Measurements from ENCODE around the gene PCDH15. TPM values are rescaled to one million over a fixed set of nuclear protein-coding genes. Genes with fewer than 3 reads are reported as not detected.

The PCDH15 gene
- total and polyA plus RNA-seq, 2 of the 13 experiments (the other 11 are each of a cell fraction or from before 2014, with no cell fraction given) = not detected

DNA sequence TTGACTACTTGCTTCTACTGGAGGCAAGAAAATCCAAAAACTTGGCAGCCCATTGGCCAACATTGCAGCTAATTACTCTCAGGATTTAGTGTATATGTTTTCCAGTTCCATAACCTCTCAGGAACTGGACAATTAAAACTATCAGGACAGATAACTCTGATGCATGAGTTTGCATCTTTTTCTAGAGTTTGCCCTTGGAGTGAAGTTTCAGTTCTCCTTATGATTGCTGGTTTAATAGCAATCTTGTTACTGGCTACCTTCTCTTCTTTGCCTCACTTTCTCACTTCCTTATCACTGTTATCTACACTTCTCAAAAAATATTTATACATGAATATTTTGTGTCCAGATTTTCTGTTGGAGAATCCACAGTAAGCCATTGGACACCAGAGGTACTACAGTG is 735.9 kb downstream of the PCDH15 start:
- no peaks in the 10 kb centered on the region for H3K36me3 ChIP-seq (replicated peaks in 1 of 2; ENCODE audit: control insufficient read depth in 1 of 2, insufficient read depth in 2 of 2, low read length in 2 of 2)
- H2AFZ ChIP-seq (ENCODE audit: low read length) = no peak overlapping the region
- H3K9me3 ChIP-seq (ENCODE audit: low read length) = no peaks in the 10 kb centered on the region
- ATAC-seq (no peak), DNase-seq (ENCODE audit: low spot score) (no peak), FAIRE-seq (no peak)
- TF ChIP-seq, protein P1, sequence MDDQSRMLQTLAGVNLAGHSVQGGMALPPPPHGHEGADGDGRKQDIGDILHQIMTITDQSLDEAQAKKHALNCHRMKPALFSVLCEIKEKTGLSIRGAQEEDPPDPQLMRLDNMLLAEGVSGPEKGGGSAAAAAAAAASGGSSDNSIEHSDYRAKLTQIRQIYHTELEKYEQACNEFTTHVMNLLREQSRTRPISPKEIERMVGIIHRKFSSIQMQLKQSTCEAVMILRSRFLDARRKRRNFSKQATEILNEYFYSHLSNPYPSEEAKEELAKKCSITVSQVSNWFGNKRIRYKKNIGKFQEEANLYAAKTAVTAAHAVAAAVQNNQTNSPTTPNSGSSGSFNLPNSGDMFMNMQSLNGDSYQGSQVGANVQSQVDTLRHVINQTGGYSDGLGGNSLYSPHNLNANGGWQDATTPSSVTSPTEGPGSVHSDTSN (CRISPR knock-in tag; IDR thresholded peaks at IDR 0.05; ENCODE audit: borderline replicate concordance) = no peak
- TF ChIP-seq ZNF761 (CRISPR knock-in tag; conservative IDR thresholded peaks at IDR 0.05) (no peak), ZFP36L2 (CRISPR knock-in tag; IDR thresholded peaks at IDR 0.05) (no peak), ZNF737 (CRISPR knock-in tag; IDR thresholded peaks at IDR 0.05; ENCODE audit: borderline replicate concordance) (no peak), RFXANK (CRISPR knock-in tag; IDR thresholded peaks at IDR 0.05) (no peak), ZNF317 (CRISPR knock-in tag; IDR thresholded peaks at IDR 0.05) (no peak), SMAD1 (CRISPR knock-in tag; IDR thresholded peaks at IDR 0.05; ENCODE audit: borderline replicate concordance, low read depth) (no peak)
- no peak overlapping the region for H3K27ac ChIP-seq (ENCODE audit: extremely low read length, insufficient read depth, low read length)
- in situ Hi-C loops (cut with HindIII; ENCODE audit: extremely low pct_ligation_motif_present, low pct_unique_long_range_greater_than_20kb) = no loop called here
- H3K4me1 ChIP-seq (ENCODE audit: insufficient read depth, low read length) = no peaks in the 10 kb centered on the region
- intact Hi-C loops (cut with micrococcal nuclease; ENCODE audit: unreplicated experiment) = no loop called here
- no peaks in the 10 kb centered on the region for H3K27me3 ChIP-seq (ENCODE audit: control insufficient read depth in 1 of 2, insufficient read depth in 2 of 2, low read length in 2 of 2)
- H4K20me1 ChIP-seq (ENCODE audit: insufficient read depth, low read length) = no peaks in the 10 kb centered on the region
- H3K9ac ChIP-seq (ENCODE audit: insufficient read depth, low read depth, low read length) = no peak overlapping the region
- ChIA-PET POLR2A (no interaction called here), CTCF (ENCODE audit: low intra/inter-chr PET ratio, low total read pairs) (no interaction called here)
- BruUV-seq (replicated peaks) = no TSS peak
- no peaks in the 10 kb centered on the region for H3K79me2 ChIP-seq (ENCODE audit: insufficient read depth, low read length)
- H3K4me3 ChIP-seq (replicated peaks in 1 of 3; ENCODE audit: insufficient read depth in 1 of 3, low read depth in 2 of 3, low read length in 3 of 3) = no peak overlapping the region
- H3K4me2 ChIP-seq (ENCODE audit: low read depth, low read length) = no peak overlapping the region

DNA sequence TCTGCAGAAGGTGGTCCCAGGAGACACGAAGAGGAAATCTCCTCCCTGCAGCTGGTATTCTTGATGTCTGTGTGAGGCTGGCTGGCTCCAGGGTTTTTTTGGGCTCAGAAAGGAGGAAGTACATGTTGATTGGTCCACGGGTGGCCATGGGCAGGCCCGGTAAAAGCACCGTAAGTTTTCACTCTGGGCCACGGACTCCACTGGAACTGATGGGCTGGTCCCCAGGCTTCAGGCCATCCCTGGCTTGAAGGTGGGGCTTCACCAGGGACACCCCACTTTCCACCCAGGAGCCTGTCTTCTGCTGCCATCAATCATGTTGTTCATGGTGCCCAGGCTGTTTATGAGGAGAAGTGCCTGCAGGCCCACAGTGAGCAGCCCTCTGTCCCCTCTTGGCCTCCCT is 736.8 kb downstream of the PCDH15 start:
- no peak overlapping the region for H3K27ac ChIP-seq (ENCODE audit: extremely low read length, insufficient read depth, low read length)
- ATAC-seq = no peak
- WGBS (ENCODE audit: low lambda C conversion rate) = no CpG with 5 or more reads among the region's 5 CpGs
- H3K36me3 ChIP-seq (replicated peaks in 1 of 2; ENCODE audit: control insufficient read depth in 1 of 2, insufficient read depth in 2 of 2, low read length in 2 of 2) = no peaks in the 10 kb centered on the region
- no peaks in the 10 kb centered on the region for H3K4me1 ChIP-seq (ENCODE audit: insufficient read depth, low read length)
- BruUV-seq (replicated peaks) = no TSS peak
- H3K27me3 ChIP-seq (ENCODE audit: control insufficient read depth in 1 of 2, insufficient read depth in 2 of 2, low read length in 2 of 2) = no peaks in the 10 kb centered on the region
- CTCF ChIA-PET (ENCODE audit: low intra/inter-chr PET ratio, low total read pairs) = no interaction called here
- H3K9me3 ChIP-seq (ENCODE audit: low read length) = no peaks in the 10 kb centered on the region
- intact Hi-C loops (cut with micrococcal nuclease; ENCODE audit: unreplicated experiment) (no loop called here), in situ Hi-C loops (cut with HindIII; ENCODE audit: extremely low pct_ligation_motif_present, low pct_unique_long_range_greater_than_20kb) (no loop called here)
- no peak overlapping the region for H3K4me2 ChIP-seq (ENCODE audit: low read depth, low read length)
- H4K20me1 ChIP-seq (ENCODE audit: insufficient read depth, low read length) = no peaks in the 10 kb centered on the region
- no peak overlapping the region for H3K9ac ChIP-seq (ENCODE audit: insufficient read depth, low read depth, low read length)
- H2AFZ ChIP-seq (ENCODE audit: low read length) = no peak overlapping the region
- no peak for DNase-seq (ENCODE audit: low spot score)
- H3K79me2 ChIP-seq (ENCODE audit: insufficient read depth, low read length) = no peaks in the 10 kb centered on the region
- H3K4me3 ChIP-seq (replicated peaks in 1 of 3; ENCODE audit: insufficient read depth in 1 of 3, low read depth in 2 of 3, low read length in 3 of 3) = no peak overlapping the region
- POLR2A ChIA-PET = no interaction called here
- no peak for FAIRE-seq
- no peak for TF ChIP-seq ZNF883 (CRISPR knock-in tag; IDR thresholded peaks at IDR 0.05; ENCODE audit: not compliant biosample characterization)
- TF ChIP-seq, protein P2, sequence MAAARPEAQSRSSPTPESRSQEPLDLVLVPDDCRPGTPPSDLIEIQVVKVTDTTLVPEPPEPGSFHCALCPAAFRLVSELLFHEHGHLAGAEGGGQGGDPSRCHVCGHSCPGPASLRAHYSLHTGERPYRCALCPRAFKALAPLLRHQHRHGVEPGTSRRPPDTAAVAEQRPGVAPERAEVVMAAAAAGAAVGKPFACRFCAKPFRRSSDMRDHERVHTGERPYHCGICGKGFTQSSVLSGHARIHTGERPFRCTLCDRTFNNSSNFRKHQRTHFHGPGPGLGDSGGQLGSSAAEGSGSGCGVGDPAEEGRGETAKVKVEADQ (CRISPR knock-in tag; IDR thresholded peaks at IDR 0.05; ENCODE audit: borderline replicate concordance) = no peak
- no peak for TF ChIP-seq ZNF451 (CRISPR knock-in tag; IDR thresholded peaks at IDR 0.05)
- TF ChIP-seq HOXA3 (CRISPR knock-in tag; IDR thresholded peaks at IDR 0.05) = no peak
- TF ChIP-seq SNAI1 (CRISPR knock-in tag; IDR thresholded peaks at IDR 0.05; ENCODE audit: borderline replicate concordance) = no peak
- no peak for TF ChIP-seq ZNF382 (CRISPR knock-in tag; IDR thresholded peaks at IDR 0.05; ENCODE audit: borderline replicate concordance)
- no peak for TF ChIP-seq ZSCAN29 (CRISPR knock-in tag; conservative IDR thresholded peaks at IDR 0.05)
- TF ChIP-seq ZNF577 (CRISPR knock-in tag; IDR thresholded peaks at IDR 0.05; ENCODE audit: borderline replicate concordance, low read depth) = no peak
- no peak for TF ChIP-seq NFIC (IDR thresholded peaks at IDR 0.05; ENCODE audit: low read length)
- TF ChIP-seq, protein P3, sequence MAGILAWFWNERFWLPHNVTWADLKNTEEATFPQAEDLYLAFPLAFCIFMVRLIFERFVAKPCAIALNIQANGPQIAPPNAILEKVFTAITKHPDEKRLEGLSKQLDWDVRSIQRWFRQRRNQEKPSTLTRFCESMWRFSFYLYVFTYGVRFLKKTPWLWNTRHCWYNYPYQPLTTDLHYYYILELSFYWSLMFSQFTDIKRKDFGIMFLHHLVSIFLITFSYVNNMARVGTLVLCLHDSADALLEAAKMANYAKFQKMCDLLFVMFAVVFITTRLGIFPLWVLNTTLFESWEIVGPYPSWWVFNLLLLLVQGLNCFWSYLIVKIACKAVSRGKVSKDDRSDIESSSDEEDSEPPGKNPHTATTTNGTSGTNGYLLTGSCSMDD (CRISPR knock-in tag; IDR thresholded peaks at IDR 0.05) = no peak
- TF ChIP-seq HES4 (CRISPR knock-in tag; IDR thresholded peaks at IDR 0.05; ENCODE audit: borderline replicate concordance) = no peak
- TF ChIP-seq HDAC2 (CRISPR knock-in tag; IDR thresholded peaks at IDR 0.05) = no peak

Measured in HepG2 (cell line).